ENCODE data around the gene PPL.
A peak's percentile ranks its signal among the peaks of the same experiment; 100 is the strongest.

Gene PPL

DNA sequence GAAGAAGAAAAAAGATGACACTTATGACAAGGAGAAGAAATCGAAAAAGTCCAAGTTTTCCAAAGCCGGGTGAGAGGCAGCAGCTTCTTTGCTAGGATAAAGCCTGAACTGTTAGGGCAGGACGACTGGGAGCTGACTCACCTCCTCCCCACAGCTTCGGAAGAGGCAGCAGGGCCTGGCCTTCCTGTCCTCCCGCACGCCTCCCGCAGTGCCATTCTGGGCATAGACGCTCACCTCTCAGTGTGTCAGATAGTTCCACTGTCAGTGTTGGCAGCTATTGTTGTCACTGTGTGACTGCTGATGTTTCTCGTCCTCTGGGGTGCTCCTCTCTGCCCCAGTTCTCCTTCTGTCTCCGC lies 77.1 kb downstream of the PPL start:
- no peak for DNase-seq

DNA sequence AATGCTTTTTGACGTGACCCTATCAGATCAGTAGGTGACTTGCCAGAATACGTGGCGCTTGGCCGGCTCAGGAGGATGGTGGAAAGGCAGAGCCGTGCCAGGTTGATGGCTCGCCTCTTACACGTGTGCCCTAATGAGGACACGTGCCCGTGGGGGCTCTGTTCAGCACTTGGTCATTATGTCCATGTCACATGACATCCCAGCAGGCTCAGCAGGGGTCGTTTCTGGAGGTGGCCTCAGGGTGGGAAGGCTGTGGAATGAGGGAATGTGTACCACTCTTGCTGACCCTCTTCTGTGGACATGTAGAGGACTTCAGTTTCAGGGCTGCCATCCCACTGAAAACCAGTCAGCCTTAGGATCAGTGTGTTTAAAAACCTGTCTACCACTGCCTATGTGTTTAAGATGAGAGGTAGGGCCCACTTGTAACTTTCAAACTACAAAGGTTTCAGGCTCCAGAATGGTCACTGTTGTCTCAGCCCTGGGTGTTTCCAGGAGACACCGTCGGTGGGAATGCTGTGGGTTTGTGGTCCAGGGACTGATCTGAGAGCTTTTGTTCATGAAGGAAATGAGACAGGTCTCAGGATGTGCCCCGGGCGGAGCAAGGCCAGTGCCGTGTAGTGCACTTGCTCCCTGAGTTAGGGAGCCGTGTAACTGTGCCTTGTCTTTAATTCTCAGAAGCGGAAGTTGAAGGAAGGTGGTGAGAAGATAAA lies 77.6 kb downstream of the PPL start:
- DNase-seq: no peak

DNA sequence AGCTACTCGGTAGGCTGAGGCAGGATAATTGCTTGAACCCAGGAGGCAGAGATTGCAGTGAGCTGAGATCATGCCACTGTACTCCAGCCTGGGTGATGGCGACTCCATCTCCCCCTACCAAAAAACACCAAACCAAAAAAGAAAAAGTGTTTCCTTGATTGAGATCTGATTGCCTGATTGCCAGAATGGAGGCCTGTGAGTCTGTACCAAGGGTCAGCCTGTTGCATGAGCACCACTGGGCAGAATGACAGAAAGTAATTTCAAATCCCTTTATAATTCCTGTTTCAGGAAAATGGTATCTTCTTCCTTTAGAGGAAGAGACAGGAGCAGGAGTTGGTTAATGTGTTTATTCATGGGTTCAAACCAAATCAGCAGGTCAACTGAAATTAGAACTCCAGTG lies 81.1 kb downstream of the PPL start:
- no peak for DNase-seq

DNA sequence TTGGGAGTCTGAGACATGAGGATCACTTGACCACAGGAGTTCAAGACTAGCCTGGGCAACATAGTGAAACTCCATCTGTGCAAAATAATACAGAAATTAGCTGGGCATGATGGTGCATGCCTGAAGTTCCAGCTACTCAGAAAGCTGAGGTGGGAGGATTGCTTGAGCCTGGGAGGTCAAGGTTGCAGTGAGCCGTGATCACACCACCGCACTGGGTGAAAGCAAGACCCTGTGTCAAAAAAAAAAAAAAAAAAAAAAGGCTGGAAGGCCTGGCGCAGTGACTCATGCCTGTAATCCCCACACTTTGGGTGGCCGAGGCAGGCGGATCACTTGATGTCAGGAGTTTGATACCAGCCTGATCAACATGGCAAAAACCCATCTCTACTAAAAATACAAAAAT lies 81.6 kb downstream of the PPL start:
- no peak for DNase-seq

DNA sequence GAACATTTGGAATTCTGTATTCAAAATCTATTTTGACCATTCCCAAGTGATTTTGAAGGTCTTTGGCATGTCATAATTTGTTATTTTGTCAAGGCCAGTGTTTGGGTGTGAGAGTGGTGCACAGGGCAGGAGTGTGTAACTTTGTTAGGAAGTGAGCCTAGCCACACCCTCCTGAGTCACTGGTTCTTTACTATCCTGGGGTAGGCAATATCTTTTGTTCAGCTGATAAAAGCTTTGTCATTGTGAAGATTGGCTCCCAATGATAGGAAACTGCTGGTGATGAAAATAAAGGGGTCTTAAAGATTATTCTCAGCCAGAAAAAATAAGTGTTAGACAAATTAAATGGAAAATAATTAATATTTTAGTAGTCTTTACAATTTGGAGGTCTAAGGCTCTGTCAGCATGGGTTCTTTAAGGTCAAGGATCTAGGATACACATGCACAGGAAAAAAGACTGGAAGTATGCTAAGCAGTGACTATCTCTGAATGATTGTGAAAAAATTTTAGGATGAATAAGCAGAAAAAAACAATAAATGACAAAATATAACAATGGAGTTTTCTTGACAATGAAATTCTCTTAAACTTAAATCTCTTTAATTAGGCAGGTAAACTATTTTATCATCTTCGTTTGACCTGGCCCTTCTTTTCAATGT lies 84.6 kb downstream of the PPL start:
- DNase-seq: peak; percentile 6

DNA sequence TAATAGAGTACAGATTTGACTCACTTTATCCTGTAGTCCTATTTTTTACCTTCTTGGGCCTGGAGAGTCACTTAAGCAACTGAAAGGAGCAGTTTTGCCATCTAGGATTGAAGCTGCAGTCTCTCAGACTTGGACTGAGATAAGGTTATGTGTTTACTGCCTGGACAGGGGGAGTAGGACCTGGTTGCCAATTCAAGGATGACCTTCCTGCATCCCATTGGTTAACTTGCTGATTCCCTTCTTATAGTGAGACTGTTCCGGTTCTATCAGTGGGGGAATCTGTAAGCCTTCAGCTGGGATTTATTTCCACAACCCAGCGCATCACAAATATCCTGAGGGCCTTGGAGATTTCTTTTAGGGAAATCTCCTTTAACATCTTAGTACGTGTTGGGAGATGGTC lies 86.7 kb downstream of the PPL start:
- DNase-seq: no peak

DNA sequence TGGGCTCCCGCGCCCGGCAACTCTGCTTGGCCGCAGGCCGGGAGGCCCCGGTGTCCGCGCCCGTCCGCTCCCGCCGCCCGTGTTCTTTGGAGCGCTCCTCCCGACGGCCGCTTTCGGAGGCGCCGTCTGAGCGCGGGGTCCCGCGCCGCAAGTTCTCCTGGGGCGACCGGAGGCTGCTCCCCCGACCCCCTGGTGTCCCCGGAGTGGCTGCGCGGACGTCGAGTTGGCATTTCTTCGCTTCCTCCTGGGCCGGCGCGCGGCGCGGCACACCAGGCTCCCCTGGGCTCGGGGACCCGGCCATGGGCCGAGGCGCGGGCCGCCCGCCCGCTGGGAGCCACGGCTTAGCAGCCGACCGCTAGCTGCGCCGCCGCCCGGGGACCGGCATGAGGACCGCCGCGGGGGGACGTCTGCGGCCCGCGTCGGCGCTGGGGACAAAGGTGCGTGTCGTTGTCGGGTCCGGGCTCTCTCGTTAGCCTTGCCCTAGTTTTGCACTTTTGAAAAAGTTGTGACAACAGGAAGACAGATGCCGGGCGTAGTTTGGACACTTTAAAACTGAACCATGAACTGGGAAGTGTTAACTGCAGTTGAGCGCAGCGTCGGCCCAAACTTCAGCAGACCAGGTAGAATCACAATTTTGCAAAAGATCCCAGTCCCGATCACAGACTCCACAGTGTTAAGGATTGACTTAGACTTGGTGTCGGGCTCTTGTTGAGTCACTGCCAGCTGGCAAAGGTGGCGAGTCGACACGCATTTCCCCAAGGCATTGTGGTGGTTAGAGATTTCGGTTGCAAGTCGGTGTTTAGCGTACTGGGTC lies 89.0 kb downstream of the PPL start:
- DNase-seq: peak; percentile 54

DNA sequence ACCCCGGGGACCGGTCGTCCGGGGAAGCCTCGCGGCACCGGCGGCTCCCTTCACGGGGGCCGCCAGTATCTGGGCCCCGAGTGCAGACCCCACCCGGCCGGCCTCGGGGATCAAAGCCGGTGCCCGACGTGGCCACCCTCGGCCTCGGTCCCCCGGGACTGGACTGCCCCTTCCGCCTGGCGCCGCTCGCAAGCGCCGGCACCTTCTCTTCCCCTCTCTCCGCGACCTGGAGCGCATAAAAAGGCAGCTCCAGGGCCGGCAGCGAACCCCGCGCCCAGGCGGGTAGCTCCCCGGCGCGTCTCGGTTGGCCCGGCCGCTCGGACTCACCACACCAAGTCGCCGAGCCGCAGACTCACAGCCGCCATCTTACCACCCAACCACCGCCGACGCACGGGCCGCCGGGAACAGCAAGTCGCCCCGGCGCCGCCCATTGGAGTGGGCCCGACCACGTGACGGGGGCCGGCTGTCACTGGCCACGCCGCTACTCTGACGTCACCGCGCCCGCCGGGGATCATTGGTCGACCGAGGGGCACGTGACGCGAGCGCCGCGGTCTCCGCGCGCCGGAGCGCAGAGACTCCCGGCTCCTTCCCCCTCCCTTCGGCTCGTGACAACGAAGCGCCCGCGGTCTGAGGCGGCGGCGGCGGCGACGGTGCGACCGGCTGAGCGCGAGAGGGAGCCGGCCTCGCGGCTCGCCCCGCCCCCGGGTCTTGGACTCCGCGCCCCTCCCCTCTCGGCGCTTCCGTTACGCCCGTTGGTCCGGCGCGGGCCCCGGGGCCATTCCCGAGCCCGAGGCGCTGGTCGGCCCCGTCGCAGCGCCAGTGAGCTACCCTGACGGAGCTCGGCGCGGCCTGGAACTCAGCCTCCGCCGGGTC lies 89.8 kb downstream of the PPL start, which contains the start of the genes GLYR1 and UBN1:
Gene GLYR1 (minus strand): TSS at position 388 of the 873 bp plus-strand sequence. CDS start 23 bp downstream, at position 365.
Gene UBN1 (plus strand): TSS at position 581 of the 873 bp plus-strand sequence. CDS start 5,437 bp downstream, outside the sequence.
- DNase-seq: peak; percentile 100

DNA sequence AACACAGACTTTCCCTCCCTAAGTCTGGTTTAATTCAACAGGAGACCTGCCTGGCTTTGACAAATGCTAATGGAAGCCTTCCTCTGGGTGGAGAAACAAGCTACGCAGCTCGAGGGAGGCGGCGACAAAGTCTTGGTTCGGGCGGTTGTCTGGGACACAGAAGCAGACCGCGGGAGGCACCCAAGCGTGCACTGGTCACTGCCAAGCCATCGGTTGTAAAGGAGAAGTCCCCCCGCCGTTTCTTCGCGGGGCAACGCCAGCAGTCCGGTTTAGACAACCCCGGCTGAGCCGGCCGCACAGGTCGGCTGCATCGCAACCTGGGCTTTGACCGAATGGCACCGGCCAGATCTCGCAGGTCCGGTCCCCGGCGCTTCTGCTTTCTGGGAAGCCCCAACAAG lies 90.4 kb downstream of the PPL start:
- peak; percentile 13 for DNase-seq

DNA sequence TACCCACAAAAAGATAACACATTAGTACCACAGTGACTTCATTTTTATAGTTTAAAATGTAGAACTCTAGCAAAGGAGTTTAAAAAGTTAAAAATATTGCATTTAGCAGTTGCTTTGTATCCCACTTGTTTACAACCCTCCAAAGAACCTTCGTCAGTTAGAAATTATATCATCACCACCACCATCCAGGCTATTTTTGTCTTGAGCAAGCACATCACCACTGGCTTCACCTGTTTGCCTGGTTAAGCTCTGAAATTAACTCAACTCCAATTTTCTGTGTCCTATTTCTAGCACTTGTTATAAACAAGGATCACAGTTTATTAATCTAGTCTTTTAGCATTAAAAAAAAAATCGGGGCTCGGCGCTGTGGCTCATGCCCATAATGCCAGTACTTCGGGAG lies 96.0 kb downstream of the PPL start:
- DNase-seq: no peak

DNA sequence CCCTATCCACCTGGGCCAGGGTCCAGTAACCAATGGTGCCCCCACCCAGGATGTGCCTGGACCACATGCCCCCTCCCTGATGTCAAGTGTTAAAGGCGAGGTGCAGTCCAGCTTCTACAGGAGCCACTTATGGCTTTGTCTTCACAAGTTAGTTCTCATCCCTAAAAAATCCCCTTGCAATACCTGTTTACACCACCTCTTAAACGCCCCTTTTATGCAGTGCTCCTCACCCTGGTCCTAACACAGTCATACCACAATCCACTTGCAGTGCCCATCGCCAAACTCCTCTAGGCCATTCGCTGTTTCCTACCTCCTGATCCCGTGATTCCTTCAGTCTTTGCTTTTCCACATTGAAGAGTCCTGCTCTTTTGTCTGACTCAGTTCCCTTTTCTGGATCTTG lies 97.0 kb downstream of the PPL start:
- no peak for DNase-seq

DNA sequence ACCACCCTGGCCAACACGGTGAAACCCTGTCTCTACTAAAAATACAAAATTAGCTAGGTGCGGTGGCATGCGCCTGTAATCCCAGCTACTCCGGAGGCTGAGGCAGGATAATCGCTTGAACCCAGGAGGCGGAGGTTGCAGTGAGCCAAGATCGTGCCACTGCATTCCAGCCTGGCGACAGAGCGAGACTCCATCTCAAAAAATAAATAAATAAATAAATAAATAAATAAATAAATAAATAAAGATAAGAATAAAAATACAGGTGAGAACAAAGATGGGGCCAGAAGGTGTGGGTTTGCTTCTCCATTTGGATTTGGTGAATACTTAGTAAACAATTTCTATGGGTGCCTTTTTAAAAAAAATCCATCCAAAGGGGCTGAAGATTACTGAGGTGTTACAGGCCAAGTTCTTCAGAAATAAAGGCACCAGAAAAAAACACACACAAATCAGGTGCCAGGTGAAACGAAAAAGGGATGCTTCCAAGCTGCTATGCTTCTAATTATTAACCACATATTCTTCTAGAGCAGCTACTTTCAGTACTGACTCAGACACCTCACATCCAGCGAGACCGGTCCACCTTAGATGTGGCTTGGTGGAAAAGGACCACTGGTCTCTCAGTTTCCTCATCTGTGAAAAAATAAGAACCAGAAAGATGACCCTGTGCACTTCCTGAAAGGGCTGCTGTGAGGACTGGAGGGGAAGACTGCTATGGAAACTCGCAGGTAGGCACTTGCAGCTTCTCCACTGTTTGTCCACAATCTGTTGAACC lies 99.0 kb downstream of the PPL start:
- DNase-seq: no peak

DNA sequence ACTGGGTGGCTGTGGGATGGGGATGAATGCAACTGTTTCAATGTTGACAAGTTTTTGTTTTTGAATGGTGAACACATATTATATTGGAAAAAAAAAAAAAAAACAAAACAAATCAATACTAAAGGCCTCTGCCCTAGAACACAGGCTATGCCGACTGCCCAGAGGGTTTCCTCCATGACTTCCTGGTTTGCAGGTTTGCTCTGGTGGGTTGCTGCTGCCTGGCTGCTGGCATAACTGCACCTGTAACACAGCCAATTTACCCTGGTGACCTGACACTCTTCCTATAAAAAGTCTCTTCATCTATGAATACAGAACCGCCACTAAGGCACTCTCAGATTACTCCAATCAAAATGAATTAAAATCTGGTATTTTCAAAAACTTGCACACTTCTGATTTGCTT lies 100.2 kb downstream of the PPL start:
- DNase-seq: no peak

DNA sequence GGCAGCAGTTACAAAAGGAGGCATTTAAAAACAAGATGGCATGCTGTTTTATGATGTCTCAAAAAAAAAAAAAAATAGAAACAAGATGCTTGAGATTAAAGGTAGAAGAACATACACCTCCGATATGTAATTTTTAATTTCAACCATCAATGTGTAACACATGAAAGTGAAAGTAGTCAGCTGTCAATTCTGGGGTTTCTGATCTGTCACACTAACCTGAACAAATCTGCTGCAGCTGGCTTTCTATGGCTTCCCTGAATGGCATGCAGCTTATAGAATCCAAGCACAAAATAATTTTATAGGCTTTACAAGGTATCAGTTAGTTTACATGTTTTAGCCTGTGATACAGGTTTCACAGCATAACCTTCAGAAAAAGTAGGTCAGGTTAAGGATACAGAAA lies 103.4 kb downstream of the PPL start:
- no peak for DNase-seq

DNA sequence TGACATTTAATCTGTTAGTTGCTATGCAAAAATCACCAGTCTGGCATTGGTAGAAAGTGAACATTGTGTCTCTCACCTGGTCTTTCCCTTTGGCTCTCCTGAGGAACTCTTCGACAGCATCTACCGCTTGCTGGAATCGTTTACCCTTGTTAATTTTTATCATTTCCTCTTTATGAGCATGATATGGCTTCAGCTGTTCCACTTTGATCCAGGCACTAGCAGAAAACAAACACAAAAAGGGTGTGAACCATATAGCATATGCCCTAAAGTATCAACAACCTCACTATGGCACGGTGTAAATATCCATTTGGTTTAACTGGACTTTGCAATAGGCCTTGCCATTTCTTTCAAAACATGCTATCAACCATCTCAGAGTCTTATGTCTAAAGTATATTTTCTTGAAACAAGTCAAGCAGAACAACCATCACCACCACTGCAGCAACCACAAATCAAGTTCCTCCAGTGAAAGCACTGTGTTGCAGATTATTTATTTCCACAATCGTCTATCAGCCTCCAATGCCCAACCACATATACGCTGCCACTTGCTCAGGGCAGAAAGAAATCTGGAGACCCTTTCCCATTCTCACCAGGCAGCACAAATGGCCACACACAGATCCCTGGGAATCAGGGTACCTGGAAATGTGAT lies 104.1 kb downstream of the PPL start:
- no peak for DNase-seq

Data from CD4-positive, alpha-beta T cell treated with Interleukin-17A for 4 hours (primary cell).